NCI-H1930 (cell line): ENCODE results near the gene DDX1.
A peak's percentile ranks its signal among the peaks of the same experiment; 100 is the strongest.
"Not testable (repeated sequence)": the region's sequence is repeated elsewhere in the genome, so short reads cannot be mapped to it uniquely, and the experiment has no call there.

Source experiments
- DNase-seq, 2 experiments: peaks; one replicate each; lab custom pipeline; 2025; lab: John Stamatoyannopoulos, UW

DDX1 gene

DNA sequence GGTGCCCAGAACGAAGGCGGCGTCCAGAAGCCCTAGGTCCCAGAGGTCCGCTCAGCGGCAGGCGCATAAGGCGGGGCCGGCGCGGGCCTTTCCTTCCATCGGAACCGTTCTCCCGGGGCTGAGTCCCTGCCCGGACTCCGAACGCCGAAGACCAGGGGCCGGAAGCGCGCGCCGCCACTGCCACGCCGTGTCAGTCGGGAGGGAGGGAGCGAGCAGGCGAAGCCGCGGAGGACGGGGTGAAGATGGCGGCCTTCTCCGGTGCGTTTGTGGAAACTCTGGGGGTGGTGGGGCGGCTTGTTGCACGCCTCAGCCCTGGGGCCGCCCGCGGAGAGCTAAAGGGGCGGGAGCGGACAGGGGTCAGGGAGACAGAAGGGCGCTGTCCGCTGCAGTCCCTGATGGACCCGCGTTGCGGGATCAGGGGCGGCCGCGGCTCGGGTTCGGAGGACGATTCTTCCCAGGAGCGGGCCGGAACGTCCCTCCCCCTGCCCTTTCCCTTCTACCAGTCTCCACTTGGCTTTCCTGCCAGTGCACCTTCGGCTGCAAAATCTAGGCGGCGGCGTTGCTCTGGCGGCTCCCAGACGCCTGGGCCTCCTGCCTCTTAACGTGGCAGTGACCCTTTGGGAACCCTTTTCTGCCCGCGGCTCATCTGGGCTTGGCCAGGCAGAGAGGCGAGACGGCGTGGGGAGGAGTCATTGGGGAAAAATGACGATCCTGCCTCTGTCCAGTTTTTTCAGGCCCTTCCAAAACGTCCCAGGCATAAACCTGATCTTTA is at the start of gene DDX1:
Gene DDX1, plus strand, starts transcription at position 177 of the 772 bp plus-strand sequence. Its CDS starts 66 bp downstream, at position 243.
- DNase-seq, result peak; percentile 53 to 78

GRCh38 chr2:15542269-15542668 is 49.4 kb upstream of the DDX1 start:
- DNase-seq, result not testable (repeated sequence)

DNA sequence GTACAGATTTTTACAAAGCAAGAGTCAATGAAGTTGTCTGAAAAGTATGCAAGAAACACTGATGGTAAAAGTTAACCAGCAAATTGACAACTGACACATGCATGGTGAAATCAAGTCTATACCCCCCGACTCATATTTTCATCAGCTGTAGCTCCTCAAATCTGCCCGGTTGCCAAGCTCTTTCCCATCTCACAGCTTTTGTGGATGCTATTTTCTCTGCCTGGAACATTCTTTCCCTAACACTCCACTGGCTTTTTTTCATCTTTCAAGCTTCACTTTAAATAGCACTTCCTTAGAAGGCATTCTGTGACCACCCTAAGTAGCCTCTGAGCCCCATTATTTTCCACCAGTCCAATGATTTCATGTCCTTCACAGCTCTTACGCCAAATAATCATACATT is 48.6 kb upstream of the DDX1 start:
- DNase-seq, result no peak

GRCh38 chr2:15543541-15543940 is 48.1 kb upstream of the DDX1 start:
- no peak for DNase-seq

GRCh38 chr2:15544227-15544626 is 47.4 kb upstream of the DDX1 start:
- DNase-seq, result no peak

DNA sequence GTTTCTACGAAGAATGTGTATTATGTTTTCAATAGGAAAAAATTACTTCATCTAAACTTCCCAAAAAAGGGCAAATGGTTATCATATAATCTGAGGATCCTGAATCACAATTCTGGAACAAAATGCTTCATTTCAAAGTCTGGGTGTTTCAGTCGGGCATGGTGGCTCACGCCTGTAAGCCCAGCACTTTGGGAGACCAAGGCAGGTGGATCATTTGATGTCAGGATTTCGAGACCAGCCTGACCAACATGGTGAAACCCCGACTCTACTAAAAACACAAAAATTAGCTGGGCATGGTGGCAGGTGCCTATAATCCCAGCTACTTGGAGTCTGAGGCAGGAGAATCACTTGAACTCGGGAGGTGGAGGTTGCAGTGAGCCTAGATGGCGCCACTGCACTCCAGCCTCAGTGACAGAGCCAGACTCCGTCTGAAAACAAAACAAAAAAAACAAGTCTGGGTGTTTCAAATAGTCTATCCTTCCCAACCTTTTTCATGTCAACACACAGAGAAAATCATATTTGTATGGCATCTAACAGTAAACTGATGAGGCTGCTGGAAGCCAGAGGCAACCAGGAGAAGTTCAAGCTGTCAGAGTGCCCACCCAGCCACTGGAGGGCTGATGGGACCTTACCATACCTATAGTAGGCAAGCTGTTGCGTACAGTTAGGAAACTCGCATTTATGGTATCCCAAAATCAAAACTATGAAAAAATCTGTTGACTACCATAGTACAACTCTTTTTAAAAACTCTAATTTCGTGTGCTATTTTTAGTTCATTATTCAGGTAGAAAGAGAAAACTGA is 45.2 kb upstream of the DDX1 start:
- no peak for DNase-seq

DNA sequence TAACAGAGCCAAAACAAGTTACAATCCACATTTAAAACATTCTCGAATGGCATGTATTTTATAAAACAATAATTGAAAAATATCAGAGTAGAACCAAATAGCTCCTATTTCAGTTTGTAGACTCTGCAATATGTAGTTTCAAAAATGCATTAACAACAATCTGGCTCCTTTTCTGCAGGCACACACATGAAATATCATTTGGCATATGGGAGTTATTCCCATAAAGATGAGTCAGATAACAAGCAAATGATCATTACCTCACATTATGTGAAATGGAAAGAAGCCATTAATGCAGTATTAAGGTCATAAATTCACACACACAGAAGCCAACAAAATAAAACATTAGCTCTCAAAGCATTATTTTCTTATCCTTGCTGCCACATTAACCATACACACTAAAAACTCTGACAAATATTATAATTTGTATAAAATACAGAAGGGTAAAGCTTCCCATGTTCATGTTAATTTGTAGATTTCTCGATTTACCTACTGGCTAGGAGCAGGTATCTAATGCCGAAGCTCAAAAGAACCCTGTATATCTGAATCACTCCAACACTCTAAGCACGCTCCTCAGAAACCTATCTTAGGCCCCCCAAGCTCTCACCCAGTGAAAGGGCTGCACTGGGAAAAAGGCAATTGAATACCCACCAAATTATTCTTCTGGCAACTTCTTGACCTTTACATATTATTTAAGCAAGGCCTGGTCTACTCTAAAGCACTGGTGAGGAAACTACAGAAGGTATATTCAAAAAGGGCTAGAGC is 44.4 kb upstream of the DDX1 start:
- no peak for DNase-seq

DNA sequence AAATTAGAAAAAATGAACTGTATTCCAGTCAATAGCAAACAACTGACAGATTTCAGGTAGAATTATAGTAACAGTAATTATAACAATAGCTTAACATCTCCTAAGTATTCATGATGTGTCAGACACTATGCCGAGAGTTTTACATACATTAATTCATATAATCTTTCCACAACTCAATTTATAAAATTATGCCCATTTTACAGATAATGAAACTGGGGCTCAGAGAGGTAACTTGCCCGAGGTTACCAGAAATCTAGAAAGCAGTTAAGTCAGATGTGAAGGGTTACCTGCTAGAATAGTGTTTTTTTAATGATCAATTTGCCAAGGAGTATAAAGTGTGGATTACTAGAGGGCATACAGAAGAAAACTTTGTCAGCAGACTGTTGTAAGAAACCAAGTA is 42.7 kb upstream of the DDX1 start:
- DNase-seq, result no peak

DNA sequence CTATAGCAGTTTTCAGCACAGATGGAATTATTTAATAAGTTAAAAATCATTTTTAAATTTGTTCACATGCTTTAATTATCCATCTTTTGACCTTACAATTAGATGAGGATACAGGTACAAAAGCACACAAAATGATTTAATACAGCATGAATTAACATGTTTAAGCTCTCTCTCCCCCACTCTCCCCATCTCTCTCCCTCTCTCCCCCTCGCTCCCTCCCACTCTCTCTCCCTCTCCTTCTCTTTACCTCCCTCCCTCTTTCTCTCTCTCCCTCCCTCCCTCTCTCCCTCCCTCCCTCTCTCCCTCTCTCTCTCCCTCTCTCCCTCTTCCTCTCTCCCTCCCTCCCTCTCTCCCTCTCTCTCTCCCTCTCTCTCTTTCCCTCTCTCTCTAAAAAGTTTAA is 38.1 kb upstream of the DDX1 start:
- DNase-seq, result no peak

DNA sequence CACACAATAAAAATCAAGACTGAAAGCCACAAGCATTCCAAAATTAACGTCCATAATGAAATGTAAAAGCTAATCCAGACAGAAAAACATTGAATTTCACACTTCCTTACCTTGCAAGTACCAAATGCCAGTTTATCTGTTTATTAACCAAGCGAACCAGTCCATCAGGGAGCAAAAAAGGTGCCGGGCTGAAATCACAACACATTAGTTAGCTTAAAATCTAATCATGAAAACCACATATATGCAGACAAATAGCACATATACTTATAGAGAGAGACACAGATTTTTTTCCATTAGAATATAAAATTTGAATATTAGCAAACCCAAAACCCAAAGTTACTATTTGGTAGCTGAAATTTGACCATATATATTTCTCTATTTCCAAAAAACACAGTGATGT is 37.7 kb upstream of the DDX1 start:
- no peak for DNase-seq

- no peak for DNase-seq
These were observed 37.0 kb upstream of the DDX1 start for GRCh38 chr2:15554525-15555218.

DNA sequence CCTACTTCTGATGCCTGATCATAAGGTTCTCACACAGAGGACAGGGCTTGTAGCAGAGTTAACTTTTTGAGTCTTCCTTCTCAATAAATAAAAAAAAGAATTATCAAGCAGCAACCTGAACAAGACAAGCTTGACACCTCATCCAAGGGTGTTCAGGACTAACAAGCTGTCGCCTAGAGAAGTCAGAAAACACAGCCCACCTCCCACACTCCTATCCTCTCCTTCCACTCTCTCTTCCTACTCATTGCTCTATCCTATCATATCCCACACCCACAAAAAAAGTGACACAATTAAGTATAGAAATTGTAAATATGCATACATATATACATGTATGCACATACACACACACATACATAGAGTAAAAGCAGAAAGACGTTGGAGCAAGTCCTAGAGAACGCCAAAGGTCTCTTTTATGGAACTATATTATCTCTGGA is 35.9 kb upstream of the DDX1 start:
- DNase-seq, result no peak

DNA sequence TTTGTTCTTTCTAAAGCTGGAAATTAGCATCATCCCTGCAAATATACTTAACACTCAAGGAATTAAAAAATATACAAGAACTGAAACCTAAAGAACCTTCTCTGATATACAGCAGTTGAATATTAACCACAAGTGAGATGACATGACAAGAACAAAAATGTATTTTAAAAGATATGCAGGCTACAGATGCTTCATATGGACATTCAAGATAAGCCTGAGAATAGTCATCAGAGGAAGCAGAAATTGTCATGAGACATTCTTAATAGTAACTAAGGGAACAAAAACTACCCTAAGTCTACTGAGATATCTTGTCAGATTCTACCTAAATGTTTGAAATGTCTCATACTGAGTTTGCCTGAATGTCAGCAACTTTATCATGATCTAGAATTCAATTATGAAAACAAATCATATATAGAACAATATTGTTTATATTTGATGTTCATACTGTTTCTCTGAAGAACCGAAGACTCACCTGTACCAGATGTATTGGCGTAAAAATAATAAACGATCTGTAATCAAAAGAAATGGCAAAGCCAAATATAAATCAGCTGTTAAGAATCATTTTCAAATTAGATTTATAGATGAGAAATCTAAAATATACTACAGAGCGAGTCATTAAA is 35.2 kb upstream of the DDX1 start:
- DNase-seq, result no peak

DNA sequence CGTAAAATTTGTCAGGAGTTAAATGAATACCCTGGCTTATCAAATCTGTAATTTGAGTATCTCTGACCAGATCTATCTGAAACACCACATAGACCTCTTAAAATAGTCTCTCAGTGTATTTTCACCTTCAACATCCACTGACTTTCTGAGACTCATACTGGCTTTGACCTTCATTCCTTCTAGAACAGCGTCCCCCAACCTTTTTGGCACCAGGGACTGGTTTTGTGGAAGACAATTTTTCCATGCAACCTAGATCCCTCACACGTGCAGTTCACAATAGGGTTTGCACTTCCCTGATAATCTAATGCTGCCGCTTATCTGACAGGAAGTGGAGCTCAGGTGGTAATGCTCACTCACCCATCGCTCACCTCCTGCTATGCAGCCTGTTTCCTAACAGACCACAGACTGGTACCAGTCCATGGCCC is 33.8 kb upstream of the DDX1 start:
- DNase-seq, result no peak

DNA sequence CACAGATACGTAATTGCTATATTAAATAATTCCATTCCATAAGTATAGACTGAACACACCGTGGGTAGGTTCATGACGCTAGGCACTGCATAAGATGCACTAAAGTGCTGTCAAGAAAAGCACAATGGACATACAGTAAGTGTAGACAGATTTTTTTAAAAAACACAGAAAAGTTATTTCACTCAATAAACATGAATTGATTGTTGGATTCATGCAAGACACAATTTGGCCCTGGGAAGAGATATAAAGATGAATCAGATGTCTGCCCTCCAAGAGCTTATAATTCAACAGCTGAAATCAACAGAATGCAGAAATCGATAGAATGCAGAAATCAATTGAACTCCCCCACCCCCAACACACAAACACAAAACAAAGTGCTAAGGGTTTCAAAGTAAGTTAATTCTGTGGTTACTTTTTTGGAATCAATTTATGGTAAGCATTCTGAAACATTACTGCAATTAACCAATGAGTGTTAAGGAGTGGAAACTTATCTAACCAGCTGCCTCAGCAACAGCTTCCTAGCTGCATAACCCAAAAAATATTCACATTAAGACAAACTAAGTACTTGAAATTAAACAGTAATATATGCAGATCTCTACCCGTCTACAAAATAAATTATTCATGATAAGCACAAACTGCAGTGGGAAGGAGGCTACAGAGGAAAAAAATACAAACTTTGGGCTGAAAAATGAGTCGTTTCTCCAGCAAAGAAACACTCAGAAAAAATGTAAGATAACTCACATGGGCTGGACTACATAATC is 32.1 kb upstream of the DDX1 start:
- no peak for DNase-seq

DNA sequence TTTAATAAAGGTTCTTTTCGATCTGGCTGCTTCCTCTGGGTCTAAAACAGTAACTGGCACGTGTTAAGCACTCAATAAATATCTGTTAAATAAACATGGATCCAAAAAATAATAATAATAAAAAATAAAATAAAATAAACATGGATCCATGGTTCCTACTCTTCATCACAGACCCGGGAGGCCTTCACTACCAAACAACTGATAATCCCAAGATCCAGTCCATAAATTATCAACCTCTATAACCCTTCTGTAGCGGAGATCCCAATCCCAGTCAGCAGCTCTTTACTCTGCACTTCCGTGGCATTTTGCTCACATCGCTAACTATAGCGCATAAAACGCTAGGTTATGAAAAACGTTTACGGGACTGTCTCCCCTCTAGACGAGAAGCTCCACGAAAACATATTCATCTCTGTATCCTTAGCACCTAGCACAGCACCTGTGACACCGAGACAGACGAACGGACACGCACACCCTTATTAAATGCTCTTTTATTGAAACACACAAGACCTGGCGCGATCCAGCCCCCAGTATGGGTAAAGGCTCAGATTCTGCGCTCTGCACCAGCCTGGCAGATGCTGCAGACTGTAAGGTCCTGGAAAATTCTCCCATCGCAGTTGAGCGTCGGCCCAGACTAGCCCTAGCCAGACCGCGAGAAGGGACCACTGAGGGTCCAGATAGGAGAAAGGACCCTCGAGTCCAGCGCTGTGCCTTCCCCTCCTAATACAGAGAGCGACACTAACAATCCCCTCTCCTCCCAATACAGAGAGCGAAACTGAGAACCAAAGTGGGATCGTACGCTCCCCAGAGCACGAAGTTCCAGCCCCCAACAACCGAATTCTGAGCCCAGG is 31.3 kb upstream of the DDX1 start:
- no peak for DNase-seq

DNA sequence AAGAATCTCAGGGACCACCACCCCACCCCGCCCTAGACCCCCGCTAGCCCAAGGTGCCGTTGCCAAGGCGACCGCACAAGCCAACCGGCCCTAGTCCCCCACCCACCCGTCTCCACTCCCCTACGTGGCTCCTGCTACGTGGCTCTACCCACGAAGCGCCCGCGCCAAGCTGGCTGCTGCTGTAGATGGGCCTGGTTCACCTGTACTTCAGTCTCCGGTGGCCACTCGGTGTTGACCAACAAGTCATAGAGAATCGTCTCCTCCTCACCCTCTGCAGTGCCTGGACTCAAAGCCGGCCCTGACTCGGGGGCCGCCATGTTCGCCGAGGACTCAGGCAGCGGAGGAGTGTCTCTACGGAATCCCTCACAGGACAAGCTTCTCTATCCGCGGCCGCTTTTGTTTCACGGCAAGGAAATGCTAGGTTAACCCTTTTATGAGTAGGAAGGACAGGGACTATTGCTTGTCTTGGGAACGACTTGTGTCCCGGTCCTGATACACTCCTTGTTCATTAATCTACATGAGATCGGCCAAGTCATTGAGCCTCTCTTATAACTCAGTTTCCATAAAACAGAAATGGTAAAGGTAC is 30.6 kb upstream of the DDX1 start, which contains the start of gene NBAS:
Gene NBAS, minus strand, starts transcription at position 347 of the 586 bp plus-strand sequence. Its CDS starts 30 bp downstream, at position 317.
- peak; percentile 69 to 75 for DNase-seq

- DNase-seq, result no peak
These were observed 29.9 kb upstream of the DDX1 start for GRCh38 chr2:15561574-15562344.
